HG02938 (cell line): ENCODE data around the gene SAXO1.

Experiments used
- ATAC-seq: cut with Tn5 transposase; IDR thresholded peaks from one replicate; pipeline ENCODE4 v1.9.1; 2021; ENCODE audit warnings: mild to moderate bottlenecking, moderate library complexity; ENCODE audit not compliant: unreplicated experiment

Gene SAXO1

DNA sequence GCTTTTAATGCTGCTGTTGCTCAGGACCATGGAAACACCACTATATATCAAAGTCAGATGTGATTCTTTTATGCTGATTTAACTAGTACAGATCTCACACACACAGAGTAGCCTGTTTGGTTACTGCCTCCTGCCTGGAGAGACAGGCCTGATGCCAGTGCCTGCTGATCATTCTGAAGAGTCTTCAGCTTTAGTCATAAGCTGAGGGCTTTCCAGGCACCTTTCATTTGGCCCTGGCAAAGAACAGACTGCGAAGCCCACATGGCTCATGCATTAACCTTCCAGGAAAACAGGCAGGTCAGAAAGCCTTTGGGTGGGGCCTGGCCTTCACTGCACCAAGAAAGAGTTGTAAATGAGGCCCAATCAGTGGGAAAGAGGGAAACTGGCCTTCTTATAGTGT is 144.7 kb downstream of the SAXO1 start:
- no peak for ATAC-seq

DNA sequence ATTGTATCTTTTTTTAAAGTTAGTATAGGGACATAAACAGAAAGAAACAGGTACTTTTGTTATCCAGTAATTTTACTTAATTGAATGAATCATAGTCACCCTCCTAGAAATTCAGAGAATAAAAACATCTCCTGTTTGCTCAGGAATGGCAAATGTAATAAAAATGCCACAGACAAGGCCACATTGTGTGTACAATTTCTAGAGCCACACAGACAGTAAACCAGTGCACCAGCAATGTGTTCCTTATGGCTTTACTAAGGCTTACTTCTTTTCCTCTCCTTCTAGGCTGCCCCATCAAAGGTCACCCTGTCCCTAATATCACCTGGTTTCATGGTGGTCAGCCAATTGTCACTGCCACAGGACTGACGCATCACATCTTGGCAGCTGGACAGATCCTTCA is 145.5 kb downstream of the SAXO1 start:
- no peak for ATAC-seq

DNA sequence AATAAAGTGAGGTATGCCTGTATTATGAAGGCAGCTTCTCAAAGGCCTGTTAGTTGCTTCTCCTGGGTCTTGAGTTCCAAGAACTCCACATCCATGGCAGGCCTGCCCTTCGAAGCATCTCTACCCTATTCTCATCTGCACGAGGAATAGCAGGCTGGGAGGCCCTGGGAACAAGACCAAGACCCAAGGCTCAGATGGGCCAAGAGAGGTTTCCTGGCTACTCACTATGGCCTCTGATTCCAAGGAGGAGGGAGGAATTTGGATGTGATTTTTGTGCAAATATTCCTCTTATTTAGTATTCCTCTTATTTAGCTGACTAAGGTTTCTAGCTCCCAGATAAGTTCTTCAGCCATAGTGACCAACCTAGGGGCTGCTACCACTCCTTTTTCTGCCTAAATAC is 151.3 kb downstream of the SAXO1 start:
- ATAC-seq = no peak

DNA sequence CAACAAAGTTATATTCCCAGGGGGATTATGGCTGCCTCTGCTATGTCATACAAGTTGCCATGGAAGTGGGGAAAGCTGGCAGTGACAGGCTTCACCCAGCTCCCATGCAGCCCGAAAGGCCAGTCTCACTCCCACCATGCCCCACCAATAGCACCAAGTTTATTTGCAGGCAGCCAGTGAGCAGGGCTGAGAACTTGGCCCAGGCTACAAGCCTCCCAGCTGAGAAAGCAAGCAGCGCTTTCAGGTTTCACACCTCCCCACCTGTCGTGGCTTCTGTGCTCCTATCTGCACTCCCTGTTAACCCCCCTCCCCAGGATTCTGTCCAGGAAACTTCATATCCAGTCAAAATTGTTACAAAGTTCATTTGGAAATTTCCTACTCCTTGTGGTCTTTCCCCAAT is 155.0 kb downstream of the SAXO1 start:
- ATAC-seq = no peak
